ENCODE measurements around the gene RREB1. TPM values are rescaled to one million over a fixed set of nuclear protein-coding genes. Genes with fewer than 3 reads are reported as not detected.

RREB1 gene
- total RNA-seq, 1 donor from 2014 or later, result 36.2 TPM

DNA sequence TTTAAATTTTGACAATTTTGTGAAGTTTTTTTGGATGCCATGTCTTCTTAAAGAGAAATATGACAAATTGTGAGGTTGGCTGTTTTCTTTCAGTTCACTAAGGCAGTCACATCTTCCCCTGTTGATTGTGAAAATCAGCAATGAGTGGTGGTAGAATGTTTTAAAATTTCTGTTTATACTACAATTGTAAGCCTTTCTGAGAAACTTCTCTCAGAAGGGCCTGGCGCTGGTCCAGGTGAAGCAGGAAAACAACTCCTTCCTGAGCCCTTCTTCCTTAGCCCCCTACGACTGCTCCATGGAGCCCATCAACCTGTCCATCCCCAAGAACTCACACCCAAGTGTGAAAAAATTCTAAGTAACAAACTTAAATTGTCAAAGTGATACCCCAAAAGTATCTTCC, 124.6 kb downstream of the RREB1 start:
- DNase-seq (no peak), ATAC-seq (no peak)
- intact Hi-C loops (cut with micrococcal nuclease), result no loop called here

DNA sequence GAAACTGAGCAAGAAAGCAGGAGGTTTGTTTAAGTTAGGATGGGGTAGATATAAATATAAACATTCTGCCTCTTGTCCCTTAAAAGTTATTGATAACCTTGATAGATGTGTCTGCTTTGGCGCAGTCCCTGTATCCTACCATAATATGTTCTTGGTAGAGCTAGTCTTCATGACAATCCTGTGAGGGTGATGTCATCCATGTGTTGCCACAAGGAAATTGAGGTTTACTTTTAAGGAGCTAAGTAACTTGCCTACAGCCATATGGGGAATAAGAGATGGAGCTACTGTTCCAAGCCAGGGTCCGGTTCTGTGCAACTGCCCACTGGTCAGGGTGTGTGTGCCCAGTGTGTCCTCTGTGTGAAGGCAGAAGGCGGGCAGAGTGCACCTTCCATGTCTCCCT, 126.8 kb downstream of the RREB1 start:
- no peak for ATAC-seq
- no peak for DNase-seq
- intact Hi-C loops (cut with micrococcal nuclease), result no loop called here

DNA sequence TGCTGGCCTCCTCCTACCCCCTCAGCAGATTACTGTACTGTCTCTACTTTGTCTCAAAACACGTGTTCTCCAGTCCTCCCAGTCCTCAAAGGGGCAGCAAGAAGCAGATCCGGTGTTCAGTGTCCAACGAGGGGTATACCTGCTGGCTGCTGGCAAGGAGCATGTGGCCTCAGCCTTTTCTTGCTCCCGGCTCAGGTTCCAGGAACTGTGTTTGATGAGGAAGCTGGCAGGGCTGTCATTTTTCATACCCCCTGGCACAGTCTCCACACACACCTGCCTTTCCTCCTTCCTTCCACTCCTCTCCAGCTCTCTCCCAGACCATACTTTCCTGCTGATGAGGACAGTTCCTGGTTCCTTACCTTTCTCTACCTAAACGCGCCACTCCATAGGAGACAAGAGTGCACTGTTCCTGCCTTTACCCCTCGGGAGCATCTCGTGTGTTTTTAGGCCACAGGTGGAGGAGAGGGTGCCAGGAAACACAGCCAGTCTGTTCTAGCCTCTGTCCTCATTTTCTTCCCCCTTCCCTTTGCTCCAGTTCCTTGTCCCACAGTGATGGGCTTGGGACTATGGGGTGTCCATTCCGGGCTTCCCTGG, 128.0 kb downstream of the RREB1 start:
- DNase-seq, result no peak
- intact Hi-C loops (cut with micrococcal nuclease), result no loop called here
- no peak for ATAC-seq

DNA sequence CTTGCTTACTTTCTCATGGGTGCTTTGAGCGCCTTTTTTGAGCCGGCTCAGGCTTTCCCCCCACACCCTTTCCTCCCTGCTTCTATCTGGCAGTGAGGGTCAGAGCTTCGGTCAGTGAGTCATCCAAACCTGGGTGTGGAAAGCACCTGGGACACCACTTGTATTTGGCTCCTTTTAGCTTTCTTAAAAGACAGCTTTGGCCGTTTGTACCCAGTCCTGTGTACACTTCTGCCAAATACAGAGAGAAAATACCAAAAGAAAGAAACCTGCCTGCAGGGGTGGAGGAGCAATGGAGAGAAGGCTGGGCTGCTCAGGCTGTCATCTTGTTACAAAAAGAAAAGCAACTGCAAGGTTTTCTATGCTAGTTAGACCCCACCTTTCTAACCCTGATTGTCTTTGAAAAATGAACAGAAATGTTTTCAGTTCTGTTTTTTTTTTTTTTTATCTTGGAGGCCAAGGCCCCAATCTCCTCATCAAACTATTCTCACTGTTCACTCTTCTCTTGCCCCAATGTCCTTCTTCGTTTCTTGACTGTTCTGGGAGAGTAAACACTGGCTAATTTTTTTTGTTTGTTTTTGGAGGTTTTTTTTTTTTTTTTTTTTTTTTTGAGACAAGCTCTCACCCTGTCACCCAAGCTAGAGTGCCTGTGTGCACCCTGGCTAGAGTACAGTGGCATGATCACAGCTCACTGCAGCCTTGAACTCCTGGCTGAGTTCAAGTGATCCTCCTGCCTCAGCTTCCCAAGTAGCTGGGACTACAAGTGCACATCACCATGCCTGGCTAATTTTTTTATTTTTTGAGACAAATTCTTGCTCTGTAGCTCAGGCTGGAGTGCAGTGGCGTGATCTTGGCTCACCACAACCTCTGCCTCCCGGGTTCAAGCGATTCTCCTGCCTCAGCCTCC, 128.8 kb downstream of the RREB1 start:
- intact Hi-C loops (cut with micrococcal nuclease), result no loop called here
- DNase-seq (no peak), ATAC-seq (no peak)

DNA sequence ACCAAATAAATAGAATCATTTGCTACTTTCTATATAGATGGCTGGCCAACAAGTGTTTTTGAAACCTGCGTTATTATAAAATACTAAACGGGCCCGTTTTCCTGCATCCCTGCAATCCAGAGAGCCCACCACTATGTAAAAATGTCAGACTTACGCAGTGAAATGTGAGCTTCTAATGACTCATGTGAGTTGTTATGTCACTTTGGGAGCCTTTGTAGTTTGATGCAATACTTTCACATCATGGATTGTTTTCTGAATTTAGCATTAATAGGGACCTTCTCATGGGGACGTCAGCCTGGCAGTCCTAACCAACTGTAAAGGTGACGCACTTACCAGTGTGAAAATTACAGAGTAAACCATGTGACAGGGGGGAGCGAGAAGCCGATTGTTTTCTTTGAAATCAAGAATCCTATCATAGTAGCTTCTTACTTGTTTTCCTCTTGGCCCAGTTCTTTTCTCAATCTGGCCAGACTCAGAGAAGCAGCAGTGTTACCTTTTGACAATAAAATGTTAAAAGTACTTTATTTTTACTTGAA, 130.0 kb downstream of the RREB1 start:
- no peak for ATAC-seq
- DNase-seq, result no peak
- intact Hi-C loops (cut with micrococcal nuclease), result no loop called here

DNA sequence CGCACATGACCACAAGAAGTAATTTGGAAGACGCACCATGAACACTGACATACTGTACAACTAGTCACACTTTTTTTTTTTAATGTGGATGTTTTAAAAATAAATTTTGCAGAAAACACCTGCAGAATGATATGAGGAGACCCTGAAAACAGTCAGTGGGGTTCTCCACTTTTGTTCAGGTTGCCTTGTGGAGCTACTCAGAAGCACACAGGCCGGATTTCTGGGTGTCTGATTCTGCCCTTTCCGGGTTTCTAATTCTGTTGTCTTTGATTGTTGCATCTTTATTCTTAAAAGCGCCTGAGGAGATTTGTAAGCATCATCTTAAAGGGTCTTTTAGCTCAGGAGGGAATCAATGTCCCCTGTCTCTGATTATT, 130.8 kb downstream of the RREB1 start:
- intact Hi-C loops (cut with micrococcal nuclease), result no loop called here
- DNase-seq (no peak), ATAC-seq (no peak)

DNA sequence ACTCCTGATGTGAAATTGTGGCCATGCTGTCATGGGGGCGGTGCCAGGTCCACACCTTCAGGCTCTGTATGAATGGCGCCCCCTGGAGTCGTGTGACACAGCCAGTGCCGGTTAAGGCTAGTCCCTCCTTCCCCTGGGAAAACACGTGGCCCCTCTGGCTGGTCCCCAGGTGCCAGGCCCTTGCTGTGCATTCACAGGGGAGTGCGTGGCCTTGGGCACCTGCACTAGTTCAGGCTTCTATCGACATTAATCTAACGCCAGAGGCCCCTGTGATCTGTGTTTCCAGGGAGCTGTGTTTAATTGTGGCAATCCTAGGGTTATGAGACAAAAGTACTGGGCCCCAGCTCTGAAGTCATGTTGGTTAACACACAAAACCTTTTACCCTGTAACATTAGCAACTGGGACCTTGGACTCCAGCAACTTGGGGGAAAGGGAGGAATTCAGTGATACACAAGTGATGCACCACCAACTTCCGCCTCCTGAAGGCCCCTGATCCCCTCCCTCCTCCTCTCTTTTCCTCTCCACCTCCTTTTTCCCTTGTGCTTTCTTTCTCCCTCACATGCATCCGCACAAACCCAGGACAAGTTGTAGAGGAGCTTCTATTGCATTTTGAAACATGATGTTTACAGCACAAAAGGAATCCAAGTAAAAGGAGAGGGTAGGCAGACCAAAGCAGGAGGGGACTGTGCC, 131.3 kb downstream of the RREB1 start:
- intact Hi-C loops (cut with micrococcal nuclease), result no loop called here
- ATAC-seq (peak; percentile 84), DNase-seq (peak; percentile 94)

DNA sequence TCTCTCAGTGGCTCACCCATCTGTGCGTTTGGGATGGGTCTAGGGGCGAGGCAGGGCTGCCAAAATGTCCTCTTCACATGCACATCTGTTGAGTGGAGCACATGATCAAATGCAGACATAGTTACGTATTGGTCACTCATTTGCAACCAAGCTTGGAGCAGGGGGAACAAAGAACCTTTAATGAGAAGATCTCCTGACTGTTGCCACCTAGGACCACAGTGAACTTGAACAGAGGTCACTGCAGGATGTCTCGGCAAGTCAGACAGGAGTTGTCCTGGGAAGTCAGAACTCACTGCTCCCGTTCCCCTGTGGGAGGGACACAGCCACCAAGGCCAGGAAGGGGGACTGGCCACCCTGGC, 131.8 kb downstream of the RREB1 start:
- DNase-seq, result no peak
- ATAC-seq, result no peak
- intact Hi-C loops (cut with micrococcal nuclease), result no loop called here

DNA sequence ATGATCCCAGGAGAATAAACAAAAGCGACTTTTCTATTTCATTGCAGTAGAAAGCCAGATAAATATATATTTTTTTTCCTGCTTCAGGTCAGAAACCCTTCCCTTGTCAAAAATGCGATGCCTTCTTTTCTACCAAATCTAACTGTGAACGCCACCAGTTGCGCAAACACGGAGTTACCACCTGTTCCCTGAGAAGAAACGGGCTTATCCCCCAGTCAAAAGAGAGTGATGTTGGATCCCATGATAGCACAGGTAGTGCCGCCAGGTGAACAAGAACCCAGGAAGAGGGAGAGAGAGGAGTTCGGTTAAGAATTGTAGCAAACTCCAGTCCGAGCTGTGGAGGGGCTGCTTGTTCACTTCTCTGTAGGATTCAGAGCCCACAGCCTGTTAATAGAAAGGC, 132.6 kb downstream of the RREB1 start:
- intact Hi-C loops (cut with micrococcal nuclease), result loop anchor here (5.0 to 10.0 kb wide), 2 partner anchors 518 to 566 kb away; no protein-coding TSS in a partner anchor
- ATAC-seq, result no peak
- DNase-seq, result no peak

DNA sequence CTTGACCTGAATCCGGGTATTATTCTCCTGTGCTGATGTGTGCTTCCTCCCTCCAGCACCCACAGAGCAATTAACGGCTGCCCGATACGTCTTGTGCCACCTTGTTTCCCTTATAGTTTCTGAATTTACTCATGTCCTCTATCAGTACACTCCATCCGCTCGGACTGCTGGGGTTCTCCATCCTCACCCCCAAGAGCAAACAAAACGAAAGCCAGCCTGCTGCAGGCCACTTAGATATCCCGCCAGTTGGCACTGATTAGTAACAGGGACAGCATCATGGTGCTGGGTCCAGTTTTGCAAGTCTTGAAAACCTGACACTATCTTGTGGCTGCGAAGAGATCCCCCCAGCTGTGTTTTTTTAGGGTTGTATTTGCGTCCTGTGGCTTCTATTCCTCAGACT, 133.4 kb downstream of the RREB1 start:
- intact Hi-C loops (cut with micrococcal nuclease), result loop anchor here (5.0 to 10.0 kb wide), 2 partner anchors 519 to 566 kb away; no protein-coding TSS in a partner anchor
- ATAC-seq (no peak), DNase-seq (no peak)

DNA sequence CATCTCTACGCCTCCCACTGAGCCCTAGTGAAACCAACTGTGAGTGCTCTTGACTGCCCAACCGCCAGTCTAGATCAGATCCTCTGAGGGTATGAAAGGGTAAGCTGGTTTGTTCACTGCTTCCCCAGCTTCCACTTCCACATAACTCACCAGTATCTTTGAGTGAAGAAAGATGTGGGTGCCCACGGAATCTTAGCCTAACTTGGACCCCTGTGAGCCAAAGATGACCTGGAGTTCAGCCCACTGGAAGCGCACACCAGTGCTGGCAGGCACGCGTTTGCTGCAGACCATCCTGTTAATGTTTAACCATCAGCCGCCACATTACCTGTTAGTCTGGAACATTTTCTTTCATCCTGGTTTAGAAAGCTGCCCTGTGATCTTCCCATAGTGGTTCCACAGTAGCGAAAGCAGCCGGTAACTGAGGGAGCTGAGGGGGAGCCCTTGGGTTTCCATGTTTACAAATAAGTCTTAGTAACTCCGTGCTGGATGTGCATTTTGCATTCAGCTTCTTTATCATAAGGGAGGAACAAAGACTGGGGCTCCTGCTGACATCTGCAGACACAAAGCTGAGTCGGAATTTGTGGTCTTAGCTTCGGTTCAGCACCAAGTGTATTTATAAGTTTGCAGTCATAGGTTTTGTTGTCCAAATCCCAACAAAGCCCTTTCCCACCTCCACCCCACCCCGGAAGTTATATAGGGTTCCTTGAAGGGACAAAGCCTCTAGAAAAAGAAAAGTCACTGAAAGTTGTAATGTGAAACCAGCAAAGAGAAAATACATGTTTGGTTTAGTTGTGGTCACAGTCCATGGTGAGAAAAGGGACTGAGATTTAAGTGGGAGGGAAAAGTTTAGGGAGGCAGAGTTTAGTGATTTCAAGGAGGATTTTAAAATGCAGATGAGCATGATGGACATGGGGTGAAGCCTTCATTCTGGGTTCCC, 134.2 kb downstream of the RREB1 start:
- intact Hi-C loops (cut with micrococcal nuclease), result loop anchor here (5.0 to 10.0 kb wide), 2 partner anchors 520 to 567 kb away; no protein-coding TSS in a partner anchor

DNA sequence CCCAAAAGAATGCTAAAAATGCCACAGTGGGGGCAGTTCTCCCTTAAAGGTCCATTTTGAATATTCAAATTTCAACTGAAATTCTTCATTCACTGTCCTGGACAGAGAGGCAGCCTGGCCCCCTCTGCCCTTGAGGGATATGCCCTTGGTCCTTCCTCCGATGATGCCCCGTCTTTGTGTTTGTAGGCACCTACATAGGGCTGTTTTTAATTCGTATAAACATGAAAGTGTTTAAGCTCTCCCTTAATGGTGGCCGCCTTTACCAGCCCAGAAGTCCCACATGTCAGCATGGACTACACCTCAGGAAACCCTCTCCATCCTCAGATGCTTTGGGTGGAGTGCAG, 135.0 kb downstream of the RREB1 start:
- ATAC-seq (no peak), DNase-seq (no peak)
- intact Hi-C loops (cut with micrococcal nuclease), result loop anchor here (5.0 to 10.0 kb wide), 2 partner anchors 521 to 568 kb away; no protein-coding TSS in a partner anchor

More for the DNA sequence above, 134.2 kb downstream of the RREB1 start:
- no peak for DNase-seq
- no peak for ATAC-seq

DNA sequence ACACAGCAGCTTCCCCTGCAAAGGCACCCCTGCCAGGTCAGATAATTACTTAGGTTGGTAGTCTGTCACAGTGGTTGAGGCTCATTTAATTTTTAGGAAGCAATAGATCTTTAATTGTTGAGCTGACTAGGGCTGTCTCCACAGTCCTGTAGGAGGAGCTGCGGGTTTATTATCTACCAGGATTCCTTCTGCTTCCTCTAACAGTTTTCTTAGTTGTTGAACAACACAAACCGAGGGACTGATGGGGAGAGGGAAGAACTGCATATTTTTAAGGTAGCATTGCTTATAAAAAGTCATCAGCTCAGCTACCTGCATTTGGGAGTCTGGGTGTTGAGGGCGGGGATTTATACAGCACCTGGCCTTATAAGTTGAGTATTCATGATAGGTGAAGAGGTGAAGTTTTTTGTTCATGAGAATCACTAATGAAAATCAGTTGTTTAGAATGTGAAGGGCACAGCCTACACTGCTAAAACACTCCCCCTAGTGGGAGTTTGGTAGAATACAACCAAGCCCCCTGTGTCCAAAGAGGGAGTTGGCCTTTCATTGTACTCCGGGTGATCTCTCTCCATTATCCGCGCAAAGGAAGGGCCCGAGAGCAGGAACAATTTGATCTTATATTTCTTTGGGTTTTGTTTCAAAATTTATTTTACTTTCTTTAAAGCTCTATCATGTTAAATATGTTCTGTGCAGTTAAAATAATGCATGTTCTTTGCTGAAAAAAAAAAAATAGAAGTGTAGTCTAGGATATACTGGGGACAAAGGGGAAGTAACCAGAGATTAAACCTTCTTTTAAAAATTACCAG, 135.6 kb downstream of the RREB1 start:
- intact Hi-C loops (cut with micrococcal nuclease), result loop anchor here (5.0 to 10.0 kb wide), 2 partner anchors 521 to 569 kb away; no protein-coding TSS in a partner anchor
- DNase-seq (no peak), ATAC-seq (peak; percentile 63)

DNA sequence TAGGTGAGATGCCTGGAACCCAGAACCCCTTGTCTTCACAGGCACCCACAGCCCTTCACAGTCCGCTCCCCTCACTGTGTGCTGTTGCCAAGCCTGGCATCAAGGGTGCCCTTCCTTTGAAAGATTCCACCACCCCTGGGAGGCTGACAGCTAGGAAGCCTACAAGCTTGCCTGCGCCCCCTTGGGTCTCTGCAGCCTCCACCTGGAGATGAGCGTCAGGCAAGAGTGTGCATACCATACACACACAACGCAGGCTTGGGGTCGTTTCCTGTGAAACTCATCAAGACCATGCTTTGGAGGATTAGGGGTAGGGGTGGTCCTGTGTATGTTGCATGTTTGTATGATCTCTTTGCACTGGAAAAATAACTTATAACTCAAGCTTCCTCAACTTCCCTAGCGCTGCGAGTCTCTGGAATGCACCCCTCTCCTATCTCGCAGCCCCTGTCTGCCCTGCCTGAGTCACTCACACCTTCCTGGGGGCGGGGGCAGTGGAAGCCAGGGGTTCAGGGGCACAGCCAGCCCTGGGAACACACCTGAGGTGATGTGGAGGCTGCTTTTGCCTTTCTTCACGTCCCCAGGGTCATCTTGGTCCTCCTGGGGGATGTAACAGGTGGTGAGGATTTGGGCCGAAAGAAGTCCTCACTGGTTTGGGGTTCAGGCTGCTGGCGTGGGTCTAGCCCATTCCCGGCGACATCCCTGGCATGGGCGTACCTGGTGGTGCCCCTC, 138.1 kb downstream of the RREB1 start:
- intact Hi-C loops (cut with micrococcal nuclease), result loop anchor here (10.0 kb wide), 1 partner anchor 571 kb away; no protein-coding TSS in a partner anchor
- no peak for ATAC-seq
- no peak for DNase-seq

DNA sequence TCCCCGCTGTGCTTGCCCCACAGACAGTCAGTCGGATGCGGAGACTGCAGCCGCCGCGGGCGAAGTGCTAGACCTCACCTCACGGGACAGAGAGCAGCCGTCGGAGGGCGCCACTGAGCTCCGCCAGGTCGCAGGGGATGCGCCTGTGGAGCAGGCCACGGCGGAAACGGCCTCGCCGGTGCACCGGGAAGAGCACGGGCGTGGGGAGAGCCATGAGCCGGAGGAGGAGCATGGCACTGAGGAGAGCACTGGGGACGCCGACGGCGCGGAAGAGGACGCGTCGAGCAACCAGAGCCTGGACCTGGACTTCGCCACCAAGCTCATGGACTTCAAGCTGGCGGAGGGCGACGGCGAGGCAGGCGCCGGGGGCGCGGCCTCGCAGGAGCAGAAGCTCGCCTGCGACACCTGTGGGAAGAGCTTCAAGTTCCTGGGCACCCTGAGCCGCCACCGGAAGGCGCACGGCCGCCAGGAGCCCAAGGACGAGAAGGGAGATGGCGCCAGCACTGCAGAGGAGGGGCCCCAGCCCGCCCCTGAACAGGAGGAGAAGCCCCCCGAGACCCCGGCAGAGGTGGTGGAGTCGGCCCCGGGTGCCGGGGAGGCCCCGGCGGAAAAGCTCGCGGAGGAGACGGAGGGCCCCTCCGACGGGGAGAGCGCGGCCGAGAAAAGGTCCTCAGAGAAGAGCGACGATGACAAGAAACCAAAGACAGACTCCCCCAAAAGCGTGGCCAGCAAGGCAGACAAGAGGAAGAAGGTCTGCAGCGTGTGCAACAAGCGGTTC, 138.8 kb downstream of the RREB1 start:
- no peak for DNase-seq
- ATAC-seq, result no peak
- intact Hi-C loops (cut with micrococcal nuclease), result loop anchor here (10.0 kb wide), 1 partner anchor 572 kb away; no protein-coding TSS in a partner anchor

DNA sequence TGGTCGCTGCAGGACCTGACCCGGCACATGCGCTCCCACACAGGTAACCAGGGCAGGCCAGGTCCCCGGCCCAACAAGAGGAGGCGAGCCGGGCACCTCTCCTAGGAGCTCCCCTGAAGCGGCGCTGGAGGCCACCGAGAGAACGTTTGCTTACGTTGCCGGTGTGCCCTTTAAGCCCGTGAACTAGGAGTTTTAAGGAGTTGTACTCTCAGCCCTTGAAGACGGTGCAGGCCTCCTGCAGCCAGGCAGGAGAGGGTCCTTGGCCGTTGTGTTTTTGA, 139.4 kb downstream of the RREB1 start:
- intact Hi-C loops (cut with micrococcal nuclease), result loop anchor here (10.0 kb wide), 1 partner anchor 572 kb away; no protein-coding TSS in a partner anchor
- no peak for ATAC-seq

DNA sequence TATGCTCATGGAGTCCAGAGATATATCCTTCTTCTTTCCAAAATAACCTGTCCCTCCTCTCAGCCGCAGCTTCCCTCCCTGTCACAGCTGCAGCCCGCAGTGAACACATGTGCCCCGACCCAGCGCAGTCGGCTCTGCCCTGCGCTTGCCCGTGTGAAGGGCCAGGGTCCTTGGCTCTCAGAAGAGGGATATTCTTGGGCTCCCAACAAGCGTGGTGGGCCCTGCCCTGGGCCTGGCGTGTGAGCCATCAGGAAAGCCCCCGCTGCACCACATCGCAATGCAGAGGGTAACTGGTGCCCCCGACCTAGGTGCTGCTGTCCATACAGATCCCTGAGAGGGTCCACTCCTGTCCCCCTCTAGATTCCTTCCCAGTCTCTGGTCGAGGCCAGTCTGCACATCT, 140.1 kb downstream of the RREB1 start:
- DNase-seq (no peak), ATAC-seq (no peak)
- intact Hi-C loops (cut with micrococcal nuclease), result loop anchor here (10.0 kb wide), 1 partner anchor 573 kb away; no protein-coding TSS in a partner anchor

More for the DNA sequence above, 139.4 kb downstream of the RREB1 start:
- no peak for DNase-seq

Measured in left ventricle myocardium superior (tissue), 1 donor.